ENCODE data around the gene MYB.

Gene MYB

GRCh38 chr6:135182071-135183001, 1.2 kb downstream of the MYB start:
- TF ChIP-seq CTCF (IDR thresholded peaks at IDR 0.05; ENCODE audit: low read depth, low read length): no peak
- DNase-seq (ENCODE audit: low read depth in 2 of 2): peak; percentile 16 to 21
- H3K4me3 ChIP-seq (replicated peaks in 1 of 2; ENCODE audit: low read depth in 2 of 2, low read length in 2 of 2): peak overlapping the region; percentile 57 to 60

- peak overlapping the region; percentile 57 to 60 for H3K4me3 ChIP-seq (replicated peaks in 1 of 2; ENCODE audit: low read depth in 2 of 2, low read length in 2 of 2)
- DNase-seq (ENCODE audit: low read depth in 2 of 2): no peak
- no peak for TF ChIP-seq CTCF (IDR thresholded peaks at IDR 0.05; ENCODE audit: low read depth, low read length)
Observed at GRCh38 chr6:135183002-135183531, 2.0 kb downstream of the MYB start.

DNA sequence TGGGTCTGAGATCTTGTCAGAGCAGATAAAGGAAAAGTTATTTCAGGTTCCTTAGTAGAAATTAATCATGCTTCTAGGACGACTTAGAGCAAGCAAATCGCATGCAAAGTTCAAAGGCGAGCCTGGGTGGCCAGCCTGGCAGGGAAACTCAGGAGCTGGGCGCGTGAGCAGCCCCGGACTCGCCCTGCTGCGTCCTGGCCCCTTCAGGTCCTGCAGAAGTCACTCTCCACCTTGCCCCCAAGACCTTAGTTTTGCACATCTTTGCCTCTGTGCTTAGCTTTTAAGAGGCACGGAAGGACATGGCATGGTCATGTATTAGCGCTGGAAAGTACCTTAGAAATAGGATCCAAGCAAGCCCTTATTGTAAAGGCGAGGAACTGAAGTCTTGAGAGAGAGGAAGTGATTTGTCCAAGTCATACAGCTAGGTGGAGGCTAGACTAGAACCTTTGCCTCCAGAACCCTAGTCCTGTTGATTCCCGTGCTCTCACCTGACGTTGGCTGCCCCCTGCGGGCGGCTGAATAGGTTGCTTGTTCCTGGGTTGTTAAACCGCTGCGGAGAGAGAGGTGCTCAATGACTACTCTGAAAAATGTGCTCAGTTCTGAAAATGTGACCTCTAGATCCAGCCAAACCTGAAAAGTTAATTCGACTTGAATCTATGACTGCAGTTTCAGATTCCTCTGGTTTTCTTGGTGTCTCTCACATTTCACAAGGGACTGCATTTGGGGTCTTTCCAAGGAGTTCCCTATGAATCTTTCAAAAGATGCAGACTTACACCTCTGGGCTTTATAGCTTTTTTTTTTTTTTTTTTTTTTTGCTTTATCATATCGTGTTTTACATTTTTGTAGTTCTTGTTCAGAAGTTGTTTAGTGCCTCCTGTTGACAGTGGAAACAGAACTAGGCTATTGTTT, 2.7 kb downstream of the MYB start:
- TF ChIP-seq CTCF (IDR thresholded peaks at IDR 0.05; ENCODE audit: low read depth, low read length): peak; percentile 72
- H3K4me3 ChIP-seq (replicated peaks in 1 of 2; ENCODE audit: low read depth in 2 of 2, low read length in 2 of 2): peak overlapping the region; percentile 57 to 60
- DNase-seq (ENCODE audit: low read depth in 2 of 2): peak; percentile 42 to 64

- no peak for TF ChIP-seq CTCF (IDR thresholded peaks at IDR 0.05; ENCODE audit: low read depth, low read length)
- H3K4me3 ChIP-seq (replicated peaks in 1 of 2; ENCODE audit: low read depth in 2 of 2, low read length in 2 of 2): no peak overlapping the region
- DNase-seq (ENCODE audit: low read depth in 2 of 2): no peak
Observed at GRCh38 chr6:135185483-135185882, 4.4 kb downstream of the MYB start.

DNA sequence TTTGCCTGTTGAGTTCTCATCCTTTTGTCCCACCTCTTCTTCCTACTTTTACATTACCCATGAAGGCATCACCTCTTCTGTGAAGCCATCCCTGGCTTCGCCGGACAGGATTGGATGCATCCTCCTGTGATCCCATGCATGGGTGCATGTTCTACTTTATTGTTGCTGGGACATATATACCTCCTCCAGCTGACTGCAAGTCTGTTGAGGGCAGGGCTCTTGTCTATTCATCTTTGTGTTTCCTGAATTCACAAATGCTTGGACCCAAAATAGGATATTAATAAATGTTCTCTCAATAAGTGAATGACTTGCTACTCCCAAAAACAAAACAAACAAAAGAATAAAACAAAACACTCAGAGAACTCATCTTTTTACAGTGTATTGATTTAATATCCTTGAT, 5.1 kb downstream of the MYB start:
- no peak for TF ChIP-seq CTCF (IDR thresholded peaks at IDR 0.05; ENCODE audit: low read depth, low read length)
- no peak for DNase-seq (ENCODE audit: low read depth in 2 of 2)
- no peak overlapping the region for H3K4me3 ChIP-seq (replicated peaks in 1 of 2; ENCODE audit: low read depth in 2 of 2, low read length in 2 of 2)

GRCh38 chr6:135187372-135187771, 6.3 kb downstream of the MYB start:
- H3K4me3 ChIP-seq (replicated peaks in 1 of 2; ENCODE audit: low read depth in 2 of 2, low read length in 2 of 2): no peak overlapping the region
- no peak for DNase-seq (ENCODE audit: low read depth in 2 of 2)
- TF ChIP-seq CTCF (IDR thresholded peaks at IDR 0.05; ENCODE audit: low read depth, low read length): no peak

Data from cardiac fibroblast (primary cell).